ENCODE results near the gene ANAPC5. TPM values are rescaled to one million over a fixed set of nuclear protein-coding genes. Genes with fewer than 3 reads are reported as not detected.

ANAPC5 gene
- polyA plus RNA-seq, 1 donor: 215 TPM

- DNase-seq: no peak
These were observed 88.8 kb downstream of the ANAPC5 start for GRCh38 chr12:121263206-121263935.

GRCh38 chr12:121261398-121261797 is 90.8 kb downstream of the ANAPC5 start:
- DNase-seq: no peak

DNA sequence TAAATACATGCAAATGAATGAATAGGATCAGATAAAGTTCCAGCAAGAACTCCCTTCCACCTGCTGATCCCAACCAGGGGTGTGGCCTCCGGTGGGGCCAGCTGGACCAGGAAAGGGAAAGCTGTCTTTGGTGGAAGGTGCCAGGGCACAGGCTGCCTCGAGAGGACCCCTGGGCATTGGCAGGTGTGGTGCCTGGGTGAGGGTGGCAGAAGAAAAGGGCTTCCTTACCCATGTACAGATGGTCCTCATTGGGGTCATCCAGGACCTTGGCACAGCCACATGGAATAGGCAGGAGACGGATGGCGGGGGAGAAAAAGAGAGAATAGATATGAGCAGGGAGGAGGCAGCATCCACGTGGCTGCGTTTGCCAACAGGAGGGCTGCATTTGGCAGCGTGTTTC is 92.1 kb downstream of the ANAPC5 start:
- no peak for DNase-seq

DNA sequence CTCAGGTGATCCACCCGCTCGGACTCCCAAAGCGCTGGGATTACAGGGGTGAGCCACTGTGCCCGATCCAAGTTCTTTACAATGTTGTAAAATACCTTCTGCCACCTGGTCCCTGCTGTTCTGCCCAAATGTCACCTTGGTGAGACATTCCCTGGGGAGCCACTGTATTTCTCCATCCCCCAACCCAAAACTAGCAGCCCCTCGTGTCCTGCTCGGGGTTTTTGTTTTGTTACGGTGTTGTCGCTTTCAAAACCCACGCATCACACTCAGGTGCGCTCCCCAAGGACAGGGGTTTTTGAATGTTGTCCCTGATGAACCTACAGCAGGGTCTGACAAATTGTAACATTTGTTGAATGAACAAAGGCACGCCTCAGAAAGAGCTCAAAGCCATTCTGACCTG is 93.1 kb downstream of the ANAPC5 start:
- no peak for DNase-seq

Other genes with a start within 250 kb of the ANAPC5 start
- gene P2RX7, start 219.5 kb downstream of the ANAPC5 start, polyA plus RNA-seq (ENCODE audit: insufficient read length): 1.0 TPM
- gene P2RX4, start 142.3 kb downstream of the ANAPC5 start, polyA plus RNA-seq (ENCODE audit: insufficient read length): 30.4 TPM
- gene CAMKK2, start 55.7 kb downstream of the ANAPC5 start, polyA plus RNA-seq (ENCODE audit: insufficient read length): 37.6 TPM
- gene RNF34, start 47.7 kb upstream of the ANAPC5 start, polyA plus RNA-seq (ENCODE audit: insufficient read length): 52.5 TPM
- 86.4 TPM for gene KDM2B, start 228.6 kb upstream of the ANAPC5 start, polyA plus RNA-seq (ENCODE audit: insufficient read length)